ENCODE measurements around the gene OSBPL8.

OSBPL8 gene

DNA sequence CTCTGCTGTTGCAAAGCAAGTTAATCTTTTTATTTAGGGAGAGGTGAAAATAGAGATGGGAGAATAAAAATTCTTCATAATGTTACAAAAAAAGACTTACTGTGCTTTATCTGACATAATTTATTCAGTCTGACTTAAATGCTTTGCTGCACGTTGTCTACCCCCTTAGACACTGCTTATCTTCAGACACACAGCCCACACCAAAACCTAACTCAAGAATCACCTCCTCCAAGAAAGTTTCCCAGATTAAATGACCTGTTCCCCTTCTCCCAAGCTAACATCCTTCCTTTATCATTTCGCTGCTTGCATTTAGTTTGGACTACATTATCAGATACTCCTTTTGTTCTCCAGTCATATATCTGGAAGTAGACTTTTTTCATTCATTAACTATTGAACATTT is 3.8 kb downstream of the OSBPL8 start:
- TF ChIP-seq, protein P1, sequence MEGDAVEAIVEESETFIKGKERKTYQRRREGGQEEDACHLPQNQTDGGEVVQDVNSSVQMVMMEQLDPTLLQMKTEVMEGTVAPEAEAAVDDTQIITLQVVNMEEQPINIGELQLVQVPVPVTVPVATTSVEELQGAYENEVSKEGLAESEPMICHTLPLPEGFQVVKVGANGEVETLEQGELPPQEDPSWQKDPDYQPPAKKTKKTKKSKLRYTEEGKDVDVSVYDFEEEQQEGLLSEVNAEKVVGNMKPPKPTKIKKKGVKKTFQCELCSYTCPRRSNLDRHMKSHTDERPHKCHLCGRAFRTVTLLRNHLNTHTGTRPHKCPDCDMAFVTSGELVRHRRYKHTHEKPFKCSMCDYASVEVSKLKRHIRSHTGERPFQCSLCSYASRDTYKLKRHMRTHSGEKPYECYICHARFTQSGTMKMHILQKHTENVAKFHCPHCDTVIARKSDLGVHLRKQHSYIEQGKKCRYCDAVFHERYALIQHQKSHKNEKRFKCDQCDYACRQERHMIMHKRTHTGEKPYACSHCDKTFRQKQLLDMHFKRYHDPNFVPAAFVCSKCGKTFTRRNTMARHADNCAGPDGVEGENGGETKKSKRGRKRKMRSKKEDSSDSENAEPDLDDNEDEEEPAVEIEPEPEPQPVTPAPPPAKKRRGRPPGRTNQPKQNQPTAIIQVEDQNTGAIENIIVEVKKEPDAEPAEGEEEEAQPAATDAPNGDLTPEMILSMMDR (conservative IDR thresholded peaks at IDR 0.05): no peak
- H3K27ac ChIP-seq: no peak overlapping the region

DNA sequence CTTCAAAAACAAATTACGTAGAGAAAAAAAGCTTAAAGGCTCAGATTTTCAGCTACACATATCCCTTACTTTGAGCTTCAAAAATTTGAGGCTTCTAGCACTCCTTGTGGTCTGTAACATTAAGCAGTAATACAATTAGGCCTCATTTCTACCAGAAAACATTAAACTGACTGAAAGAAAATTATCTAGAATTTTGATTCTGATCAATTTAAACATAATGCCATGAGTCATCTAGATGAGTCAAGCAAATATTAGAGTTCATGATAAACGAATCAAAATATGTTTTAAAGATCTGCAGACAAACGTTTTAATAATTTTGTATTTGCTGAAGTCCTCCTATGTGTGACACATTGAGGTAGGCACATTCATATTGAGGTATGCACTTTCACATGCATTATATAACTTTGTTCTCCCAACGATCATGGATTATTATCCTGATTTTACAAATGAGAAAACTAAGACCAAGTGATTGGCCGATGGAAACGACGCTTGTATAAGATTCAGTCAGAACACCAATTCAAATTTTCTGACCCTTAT is 4.3 kb downstream of the OSBPL8 start:
- TF ChIP-seq, protein P1 (conservative IDR thresholded peaks at IDR 0.05): no peak
- H3K27ac ChIP-seq: no peak overlapping the region

DNA sequence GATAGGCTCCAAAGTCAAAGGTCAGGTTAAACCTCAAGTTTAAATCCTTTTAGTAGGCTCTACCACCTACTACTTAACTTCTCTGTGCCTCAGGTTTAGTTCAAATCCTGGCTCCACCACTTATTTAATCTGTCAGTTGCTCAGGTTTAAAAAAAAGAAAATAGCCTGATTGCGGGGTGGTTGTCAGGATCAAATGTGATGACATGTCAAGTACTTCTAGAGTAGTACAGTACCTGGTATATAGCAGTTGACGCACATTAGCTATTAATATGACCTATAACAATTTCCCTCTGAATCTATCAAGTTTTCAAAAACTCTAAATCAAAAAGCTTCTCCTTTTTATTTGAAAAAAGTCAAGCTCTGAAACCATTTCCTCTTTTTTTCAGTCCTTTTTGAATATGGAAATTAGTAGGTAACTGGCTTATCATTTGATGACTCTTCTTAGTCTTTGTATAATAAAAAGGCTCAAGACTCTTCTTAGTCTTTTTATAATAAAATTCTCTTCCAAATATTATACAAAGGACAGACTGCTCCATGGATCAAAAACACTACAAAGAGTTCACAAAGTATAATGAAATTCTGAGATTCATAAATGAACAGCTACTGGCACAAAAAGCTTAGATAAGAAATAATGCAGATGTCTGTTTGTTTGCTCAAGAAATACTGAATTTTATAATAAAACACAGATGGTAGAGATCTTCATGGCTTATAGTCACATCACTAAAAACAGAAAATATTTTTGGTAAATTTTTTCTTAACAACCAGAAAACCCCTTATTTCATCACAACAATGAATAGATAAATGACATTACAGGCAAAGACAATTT is 5.0 kb downstream of the OSBPL8 start:
- TF ChIP-seq, protein P1 (conservative IDR thresholded peaks at IDR 0.05): no peak
- no peak overlapping the region for H3K27ac ChIP-seq

DNA sequence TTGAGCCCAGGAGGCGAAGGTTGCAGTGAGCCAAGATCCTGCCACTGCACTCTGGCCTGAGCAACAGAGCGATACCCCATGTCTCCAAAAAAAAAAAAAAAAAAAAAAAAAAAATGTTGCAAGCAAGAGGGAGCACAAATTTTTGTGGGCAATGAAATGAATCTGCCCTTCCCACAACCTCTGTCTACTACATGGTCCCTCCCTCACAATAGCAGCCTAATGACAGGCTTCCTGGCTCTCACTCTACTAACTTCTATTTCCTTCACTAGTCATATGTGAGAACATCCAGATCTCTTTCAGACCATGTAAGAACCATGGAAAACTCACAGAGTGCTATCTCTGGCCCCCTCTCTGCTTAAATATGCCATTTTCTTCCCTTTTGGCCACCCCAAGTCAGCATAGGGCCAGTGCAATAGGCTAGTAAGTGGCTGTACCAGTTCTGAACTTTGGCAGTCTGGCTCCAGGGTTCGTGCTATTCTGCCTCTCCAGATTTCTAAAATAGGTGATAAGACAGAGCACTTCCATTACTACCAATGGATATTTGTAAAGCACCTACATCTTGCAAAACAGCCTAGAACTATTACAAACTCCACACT is 7.1 kb downstream of the OSBPL8 start:
- no peak overlapping the region for H3K27ac ChIP-seq
- TF ChIP-seq, protein P1 (conservative IDR thresholded peaks at IDR 0.05): no peak

DNA sequence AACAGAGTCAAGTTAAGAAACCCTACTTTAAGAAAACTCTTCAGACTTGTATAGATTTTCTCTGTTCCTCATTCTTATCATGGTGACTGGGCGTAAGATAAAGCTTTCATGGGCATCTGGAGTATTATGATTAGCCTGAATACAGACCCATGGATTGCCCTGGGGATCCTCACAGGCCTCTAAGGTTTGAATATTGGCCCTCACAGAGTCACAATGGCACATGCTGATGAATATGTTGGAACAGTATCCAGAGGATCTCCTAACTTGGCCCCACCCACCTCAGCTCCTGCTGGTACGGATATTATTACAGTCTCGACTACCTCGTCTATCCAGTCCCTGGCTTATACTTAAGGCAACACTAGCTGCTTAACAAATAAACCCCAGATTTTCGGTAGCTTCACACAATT is 8.1 kb downstream of the OSBPL8 start:
- H3K27ac ChIP-seq: no peak overlapping the region
- TF ChIP-seq, protein P1 (conservative IDR thresholded peaks at IDR 0.05): no peak

DNA sequence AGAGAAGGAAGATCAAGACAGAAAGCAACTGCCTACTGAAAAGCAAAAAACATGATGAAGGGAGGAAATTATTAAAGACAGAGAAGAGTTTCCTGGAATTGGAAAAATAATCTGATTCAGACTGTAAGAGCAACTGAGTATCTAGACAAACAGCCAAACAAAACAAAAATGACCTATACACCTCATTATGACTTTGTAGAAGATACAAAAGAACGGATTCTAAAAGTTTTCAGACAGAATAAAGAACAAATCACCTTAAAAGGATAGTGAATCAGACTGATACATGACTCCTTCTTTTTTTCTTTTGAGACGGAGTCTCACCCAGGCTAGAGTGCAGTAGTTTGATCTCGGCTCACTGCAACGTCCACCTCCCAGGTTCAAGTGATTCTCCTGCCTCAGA is 10.4 kb downstream of the OSBPL8 start:
- no peak overlapping the region for H3K27ac ChIP-seq

More for the DNA sequence above, 10.4 kb downstream of the OSBPL8 start:
- TF ChIP-seq, protein P1 (conservative IDR thresholded peaks at IDR 0.05): no peak
